ENCODE data around the gene ZNF275.
"Not testable (repeated sequence)": the region's sequence is repeated elsewhere in the genome, so short reads cannot be mapped to it uniquely, and the experiment has no call there.

Gene ZNF275

DNA sequence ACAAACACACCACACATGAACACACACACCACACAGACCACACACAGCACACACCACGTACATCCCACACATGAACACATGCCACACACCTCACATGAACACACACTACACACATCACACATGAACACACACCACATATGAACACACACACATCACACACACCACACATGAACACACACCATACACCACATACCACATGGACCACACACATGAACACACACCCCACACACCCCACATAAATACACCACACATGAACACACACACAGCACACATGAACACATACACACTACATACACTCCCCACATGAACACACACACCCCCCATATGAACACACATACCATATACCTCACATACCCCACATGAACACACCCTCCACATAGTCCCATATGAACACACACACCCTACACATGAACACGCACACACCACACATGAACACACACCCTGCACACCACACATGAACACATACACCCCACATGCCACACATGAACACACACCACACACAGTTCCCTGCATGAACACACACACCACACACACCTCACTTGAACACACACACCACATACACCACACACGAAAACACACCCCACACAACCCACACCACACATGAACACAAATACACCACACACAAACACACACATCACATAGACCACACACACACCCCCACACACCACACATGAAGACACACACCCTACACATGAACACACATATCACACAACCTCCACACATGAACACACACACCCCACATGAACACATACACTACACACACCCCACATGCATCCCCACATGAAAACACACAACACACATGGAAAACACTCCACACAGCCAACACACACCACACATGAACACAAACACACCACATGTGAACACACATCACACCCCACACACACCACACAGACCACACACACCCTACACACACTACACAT lies 48.9 kb downstream of the ZNF275 start:
- no peak overlapping the region for H3K27ac ChIP-seq
- TF ChIP-seq, protein P1, sequence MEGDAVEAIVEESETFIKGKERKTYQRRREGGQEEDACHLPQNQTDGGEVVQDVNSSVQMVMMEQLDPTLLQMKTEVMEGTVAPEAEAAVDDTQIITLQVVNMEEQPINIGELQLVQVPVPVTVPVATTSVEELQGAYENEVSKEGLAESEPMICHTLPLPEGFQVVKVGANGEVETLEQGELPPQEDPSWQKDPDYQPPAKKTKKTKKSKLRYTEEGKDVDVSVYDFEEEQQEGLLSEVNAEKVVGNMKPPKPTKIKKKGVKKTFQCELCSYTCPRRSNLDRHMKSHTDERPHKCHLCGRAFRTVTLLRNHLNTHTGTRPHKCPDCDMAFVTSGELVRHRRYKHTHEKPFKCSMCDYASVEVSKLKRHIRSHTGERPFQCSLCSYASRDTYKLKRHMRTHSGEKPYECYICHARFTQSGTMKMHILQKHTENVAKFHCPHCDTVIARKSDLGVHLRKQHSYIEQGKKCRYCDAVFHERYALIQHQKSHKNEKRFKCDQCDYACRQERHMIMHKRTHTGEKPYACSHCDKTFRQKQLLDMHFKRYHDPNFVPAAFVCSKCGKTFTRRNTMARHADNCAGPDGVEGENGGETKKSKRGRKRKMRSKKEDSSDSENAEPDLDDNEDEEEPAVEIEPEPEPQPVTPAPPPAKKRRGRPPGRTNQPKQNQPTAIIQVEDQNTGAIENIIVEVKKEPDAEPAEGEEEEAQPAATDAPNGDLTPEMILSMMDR (conservative IDR thresholded peaks at IDR 0.05): no peak

DNA sequence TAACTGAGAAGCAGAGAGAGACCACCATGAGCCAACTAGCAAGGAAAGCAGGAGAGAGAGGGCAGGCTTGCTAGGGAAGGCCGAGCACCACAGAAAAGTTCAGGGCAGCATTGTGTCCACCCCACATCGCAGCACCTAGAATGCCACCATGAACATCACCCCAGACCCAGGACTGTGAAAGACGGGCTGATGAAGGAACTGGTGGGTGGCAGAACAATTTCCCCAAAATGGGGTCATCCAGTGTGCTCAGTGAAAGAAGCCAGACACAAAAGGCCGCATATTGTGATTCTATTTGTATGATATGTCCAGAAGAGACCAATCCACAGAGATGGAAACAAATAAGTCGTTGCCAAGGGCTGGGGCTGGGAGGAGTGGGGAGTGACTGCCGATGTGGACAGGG lies 50.4 kb downstream of the ZNF275 start:
- H3K27ac ChIP-seq: no peak overlapping the region
- TF ChIP-seq, protein P1 (conservative IDR thresholded peaks at IDR 0.05): no peak

DNA sequence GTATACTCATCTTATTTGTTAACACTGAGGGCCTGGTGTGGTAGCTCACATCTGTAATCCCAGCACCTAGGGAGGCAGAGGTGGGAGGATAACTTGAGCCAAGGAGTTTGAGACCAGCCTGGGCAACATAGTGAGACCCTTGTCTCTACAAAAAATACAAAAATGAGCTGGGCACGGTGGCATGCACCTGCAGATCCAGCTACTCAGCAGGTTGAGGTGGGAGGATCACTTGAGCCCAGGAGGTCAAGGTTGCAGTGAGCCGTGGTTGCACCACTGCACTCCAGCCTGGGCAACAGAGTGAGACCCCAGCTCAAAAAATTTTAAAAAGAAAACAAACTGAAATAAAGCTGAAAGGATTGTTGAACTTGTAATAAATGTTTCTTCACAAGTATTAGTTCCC lies 51.0 kb downstream of the ZNF275 start:
- not testable (repeated sequence) for H3K27ac ChIP-seq

DNA sequence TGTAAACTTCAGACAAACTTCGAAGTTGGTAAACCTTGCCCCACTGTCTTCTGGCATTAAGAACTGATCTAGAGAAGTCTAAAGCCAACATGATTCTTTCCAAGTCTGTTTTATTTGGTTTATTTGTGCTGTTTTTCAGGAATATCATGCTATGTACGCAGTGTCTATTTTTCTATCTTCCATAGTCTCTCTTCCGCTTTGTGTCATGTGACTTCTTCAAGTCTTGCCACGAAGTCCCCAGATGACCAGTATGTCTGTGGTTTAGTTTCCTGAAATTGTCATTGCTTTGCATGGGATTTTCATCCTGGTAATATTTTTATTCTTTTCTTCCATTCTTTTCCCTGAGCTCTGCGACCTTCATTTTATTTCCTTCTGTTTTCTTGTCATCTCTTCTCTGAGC lies 52.1 kb downstream of the ZNF275 start:
- TF ChIP-seq, protein P1 (conservative IDR thresholded peaks at IDR 0.05): no peak
- no peak overlapping the region for H3K27ac ChIP-seq

DNA sequence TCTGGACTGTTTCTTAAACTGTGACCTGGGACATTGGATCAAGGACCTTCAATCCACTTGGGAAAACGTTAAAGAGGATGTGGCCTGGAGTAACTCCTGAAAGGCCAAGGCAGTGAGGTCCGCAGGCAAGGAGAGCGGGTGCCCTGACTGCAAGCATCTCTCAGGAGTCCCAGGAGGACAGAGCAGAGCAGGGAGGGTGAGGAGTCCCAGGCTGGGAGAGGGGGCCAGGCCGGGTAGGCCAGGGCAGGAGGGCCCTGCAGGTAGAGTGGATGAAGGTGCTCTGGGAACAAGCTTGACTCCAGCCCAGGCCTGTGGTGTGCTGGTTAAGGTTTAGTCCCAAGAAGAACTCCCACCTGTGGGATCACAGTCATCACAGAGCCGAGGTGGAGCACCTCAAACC lies 53.4 kb downstream of the ZNF275 start:
- TF ChIP-seq, protein P1 (conservative IDR thresholded peaks at IDR 0.05): no peak
- no peak overlapping the region for H3K27ac ChIP-seq

DNA sequence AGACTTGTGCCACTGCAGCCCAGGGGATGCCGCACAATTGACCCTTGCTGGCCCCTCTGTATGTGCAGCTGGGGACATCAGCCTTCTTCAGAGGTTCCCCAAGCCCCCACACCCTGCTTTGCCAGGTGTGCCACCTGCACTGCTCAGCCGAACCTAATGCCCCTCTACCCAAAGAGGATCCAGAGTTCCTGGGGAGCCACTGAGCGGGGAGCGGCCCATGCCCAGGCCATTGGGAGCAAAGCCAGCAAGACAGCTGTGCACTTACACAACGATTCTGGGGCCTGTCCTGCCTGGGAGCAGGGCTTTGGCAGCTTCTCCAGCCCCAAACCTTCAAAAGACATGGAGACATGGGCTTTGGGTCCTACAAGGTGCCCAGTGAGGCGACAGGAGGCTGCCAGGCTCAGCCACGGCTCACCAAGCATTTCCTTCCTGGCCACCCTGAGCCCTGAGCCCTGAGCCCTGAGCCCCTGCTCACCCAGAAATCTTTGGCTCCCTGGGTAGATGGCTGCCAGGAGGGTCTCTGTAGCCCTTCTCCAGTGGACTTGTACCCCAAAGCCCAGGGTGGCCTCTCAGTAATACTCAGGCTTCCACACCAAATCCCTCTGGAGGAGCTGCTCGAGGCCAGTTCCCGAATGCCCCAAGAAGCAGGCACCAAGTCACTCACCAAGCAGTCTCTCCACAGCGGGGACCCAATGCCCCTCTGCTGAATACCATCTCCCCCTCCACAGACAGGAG lies 54.2 kb downstream of the ZNF275 start:
- H3K27ac ChIP-seq: no peak overlapping the region
- TF ChIP-seq, protein P1 (conservative IDR thresholded peaks at IDR 0.05): no peak

DNA sequence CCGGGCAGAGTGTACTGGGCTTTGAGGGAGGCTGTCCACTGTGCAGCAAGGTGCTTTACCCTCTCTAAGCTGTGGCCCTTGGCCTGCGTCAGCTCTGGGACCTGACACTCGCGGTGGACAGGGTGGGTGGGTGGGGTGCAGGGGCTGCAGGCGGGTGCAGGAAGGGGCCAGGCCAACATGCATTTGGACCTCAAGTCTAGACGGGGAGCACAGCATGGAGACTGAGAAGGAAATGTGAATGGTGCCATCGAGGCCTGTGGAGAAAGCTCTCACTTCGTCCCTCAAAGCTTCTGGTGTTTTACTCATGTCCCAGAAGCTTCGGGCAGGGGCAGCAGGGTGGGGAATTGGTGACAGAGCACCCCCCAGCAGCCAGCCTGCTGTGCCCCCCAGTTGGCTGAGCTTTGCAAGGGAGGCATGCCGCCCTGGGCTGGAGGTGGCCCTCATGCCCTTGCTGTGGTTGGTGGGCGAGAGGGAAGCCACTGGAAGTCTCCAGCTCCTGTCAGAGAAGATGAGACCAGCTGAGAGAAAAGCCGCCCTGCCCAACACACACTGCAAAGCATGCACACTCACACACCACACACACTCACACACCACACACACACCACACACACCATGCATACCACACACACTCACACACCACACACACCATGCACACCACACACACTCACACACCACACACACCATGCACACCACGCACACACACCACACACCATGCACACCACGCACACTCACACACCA lies 54.9 kb downstream of the ZNF275 start:
- no peak overlapping the region for H3K27ac ChIP-seq
- TF ChIP-seq, protein P1 (conservative IDR thresholded peaks at IDR 0.05): no peak

DNA sequence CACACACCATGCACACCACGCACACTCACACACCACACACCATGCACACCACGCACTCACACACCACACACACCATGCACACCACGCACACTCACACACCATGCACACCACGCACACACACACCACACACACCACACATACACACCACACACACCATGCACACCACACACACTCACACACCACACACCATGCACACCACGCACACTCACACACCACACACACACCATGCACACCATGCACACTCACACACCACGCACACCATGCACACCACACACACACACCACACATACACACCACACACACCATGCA lies 55.5 kb downstream of the ZNF275 start:
- H3K27ac ChIP-seq: not testable (repeated sequence)

Measured in VCaP (cell line).